ENCODE measurements around the gene MFSD2B.

- no peak for TF ChIP-seq CTCF (IDR thresholded peaks at IDR 0.05)
- TF ChIP-seq ATF1 (CRISPR knock-in tag; IDR thresholded peaks at IDR 0.05): no peak
- no peak for TF ChIP-seq ATF3 (CRISPR knock-in tag; conservative IDR thresholded peaks at IDR 0.05)
- no peak for TF ChIP-seq FOXP4 (CRISPR knock-in tag; IDR thresholded peaks at IDR 0.05)
- TF ChIP-seq NR3C1 (CRISPR knock-in tag; conservative IDR thresholded peaks at IDR 0.05; ENCODE audit: low read depth): no peak
- no peak for TF ChIP-seq GABPB1 (CRISPR knock-in tag; IDR thresholded peaks at IDR 0.05)
- TF ChIP-seq SP1 (CRISPR knock-in tag; conservative IDR thresholded peaks at IDR 0.05): no peak
- TF ChIP-seq SMAD3 (CRISPR knock-in tag; IDR thresholded peaks at IDR 0.05; ENCODE audit: borderline replicate concordance): no peak
- TF ChIP-seq NFE2L1 (CRISPR knock-in tag; IDR thresholded peaks at IDR 0.05): no peak
- TF ChIP-seq TEAD1 (CRISPR knock-in tag; IDR thresholded peaks at IDR 0.05): no peak
- no peak for TF ChIP-seq ZNF263 (CRISPR knock-in tag; IDR thresholded peaks at IDR 0.05; ENCODE audit: low read depth)
- TF ChIP-seq CBFB (CRISPR knock-in tag; IDR thresholded peaks at IDR 0.05; ENCODE audit: low read depth): no peak
- TF ChIP-seq MAX (CRISPR knock-in tag; IDR thresholded peaks at IDR 0.05): no peak
Observed at GRCh38 chr2:24054366-24055010, 44.6 kb downstream of the MFSD2B start.

Measured in WTC11 (cell line).